Measurements from ENCODE around the gene PRKCB.
"Not testable (repeated sequence)": the region's sequence is repeated elsewhere in the genome, so short reads cannot be mapped to it uniquely, and the experiment has no call there.

Gene PRKCB

DNA sequence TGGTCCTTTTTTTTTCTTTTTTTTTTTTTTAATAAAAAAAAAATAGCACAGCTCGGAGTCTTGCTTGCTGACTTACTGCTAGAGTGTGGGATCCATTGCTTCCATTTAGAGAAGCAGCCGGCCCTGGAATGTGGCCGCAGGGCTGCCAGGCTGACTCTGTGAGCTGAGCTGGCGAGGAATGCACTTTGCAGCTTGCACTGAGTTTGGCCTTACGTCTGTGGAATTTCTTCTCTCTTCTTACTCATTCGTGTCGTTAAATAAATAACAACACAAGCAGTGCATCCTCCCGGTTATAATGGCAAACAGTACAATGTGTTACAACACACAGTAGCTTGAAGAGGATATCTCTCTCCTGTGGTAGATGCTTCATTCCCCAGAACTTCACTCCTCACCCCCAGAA is 69.2 kb downstream of the PRKCB start:
- DNase-seq = no peak

DNA sequence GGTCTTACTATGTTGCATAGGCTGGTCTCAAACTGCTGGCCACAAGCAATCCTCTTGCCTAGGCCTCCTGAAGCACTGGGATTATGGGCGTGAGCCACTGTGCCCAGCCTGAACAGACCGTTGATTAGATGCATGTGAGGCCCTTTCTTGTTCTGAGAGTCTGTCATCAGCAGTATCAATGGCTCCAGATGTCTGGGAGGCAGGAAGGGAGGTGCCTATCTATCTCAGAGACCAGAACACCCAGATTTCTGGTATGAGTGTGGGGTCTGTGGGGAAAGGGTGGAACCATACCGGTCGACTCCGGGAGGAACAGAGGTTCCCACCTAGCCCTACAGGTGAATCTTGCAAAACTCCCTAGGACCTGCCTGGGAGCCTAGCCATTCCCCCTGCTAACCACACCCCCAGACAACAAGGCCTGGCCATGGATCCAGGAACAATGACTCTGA is 71.7 kb downstream of the PRKCB start:
- no peak for DNase-seq

DNA sequence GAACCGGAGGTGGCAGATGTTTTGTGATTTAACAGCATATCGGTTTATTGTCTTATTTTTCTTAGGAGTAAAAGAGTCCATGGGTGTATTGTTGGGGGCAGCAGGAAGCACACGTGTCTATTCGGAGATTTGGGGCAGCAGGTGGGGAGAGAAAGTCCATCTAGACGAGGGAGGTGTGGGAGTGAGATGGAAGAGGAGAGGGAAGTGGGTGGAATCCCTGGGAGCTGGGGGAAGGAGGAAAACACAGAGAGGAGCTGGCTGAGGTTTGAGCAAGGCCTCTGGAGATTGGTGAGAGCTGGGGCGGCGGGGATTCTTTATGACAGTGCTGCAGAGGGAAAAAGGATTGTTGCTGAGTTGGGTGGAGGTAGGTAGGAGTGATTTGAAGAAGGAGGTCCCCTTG is 72.1 kb downstream of the PRKCB start:
- no peak for DNase-seq

DNA sequence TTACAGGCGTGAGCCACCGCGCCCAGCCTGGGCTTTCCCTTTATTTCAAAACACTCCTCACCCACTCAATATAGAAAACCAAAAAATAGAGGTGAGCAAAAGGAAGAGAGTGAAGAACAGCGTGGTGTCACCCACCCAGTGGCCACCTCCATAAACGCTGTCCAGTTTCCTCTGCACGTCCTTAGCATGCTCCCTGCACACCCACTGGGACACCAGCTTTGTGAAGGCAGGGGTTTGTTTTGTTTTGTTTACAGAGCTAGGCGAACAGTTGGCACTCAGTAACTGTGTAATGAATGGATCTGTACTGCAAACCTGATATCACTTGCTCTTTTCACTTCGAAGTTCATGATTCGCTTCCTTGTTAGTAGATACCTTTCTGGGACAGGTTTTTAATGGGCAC is 73.0 kb downstream of the PRKCB start:
- peak; percentile 5 for DNase-seq

DNA sequence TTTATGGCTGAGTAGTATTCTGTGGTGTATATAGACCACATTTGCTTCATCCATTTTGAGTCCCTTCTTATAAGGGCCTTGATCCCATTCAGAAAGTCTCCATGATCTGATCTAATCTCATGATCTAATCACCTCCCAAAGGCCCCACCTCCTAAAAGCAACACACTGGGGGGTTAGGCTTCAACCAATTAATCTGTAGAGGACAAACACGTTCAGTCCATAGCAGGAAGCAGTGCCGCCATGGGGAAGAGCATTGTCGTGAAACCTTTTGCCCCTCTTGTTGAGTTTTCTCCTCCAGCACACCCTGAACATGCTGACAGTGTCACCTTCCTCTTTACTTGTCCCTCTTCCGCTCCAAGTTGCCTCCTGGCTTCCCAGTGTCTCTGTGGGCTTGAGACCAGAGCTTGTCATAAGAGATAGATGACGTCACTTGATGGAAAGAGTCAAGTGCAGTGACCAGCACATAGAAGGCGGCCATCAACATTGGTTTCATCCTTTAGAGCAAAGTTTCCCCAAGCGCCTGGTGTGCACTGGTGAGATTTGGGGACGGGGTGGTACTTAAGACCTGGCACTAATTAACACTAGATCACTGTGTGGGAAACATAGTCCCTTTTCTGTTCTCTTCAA is 74.1 kb downstream of the PRKCB start:
- no peak for DNase-seq

DNA sequence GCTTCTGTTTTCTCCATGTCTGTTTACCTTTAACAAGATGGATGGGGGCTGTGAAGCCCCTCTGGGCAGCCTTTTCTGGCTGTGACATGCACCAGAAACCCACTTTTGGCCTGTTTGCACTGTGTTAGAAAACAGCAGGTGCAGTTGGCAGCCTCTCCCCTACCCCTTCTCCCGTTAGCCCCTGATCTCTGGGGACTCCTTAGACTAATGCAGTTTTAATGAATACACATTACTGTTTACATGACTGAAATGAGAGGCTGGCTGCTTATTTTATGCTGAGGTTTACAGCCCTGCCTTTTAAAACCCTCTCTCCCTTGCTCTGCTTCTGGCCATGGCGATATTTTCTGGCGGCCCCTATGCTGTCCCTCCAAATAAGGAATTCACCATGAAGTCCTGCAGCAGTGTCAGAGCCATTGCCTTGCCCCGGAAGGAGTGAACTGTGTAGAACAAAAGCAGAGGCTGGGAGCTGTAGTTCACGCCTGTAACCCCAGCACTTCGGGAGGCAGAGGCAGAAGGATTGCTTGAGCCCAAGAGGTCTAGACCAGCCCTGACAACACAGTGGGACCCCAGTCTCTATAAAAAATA is 79.3 kb downstream of the PRKCB start:
- peak; percentile 94 for DNase-seq

DNA sequence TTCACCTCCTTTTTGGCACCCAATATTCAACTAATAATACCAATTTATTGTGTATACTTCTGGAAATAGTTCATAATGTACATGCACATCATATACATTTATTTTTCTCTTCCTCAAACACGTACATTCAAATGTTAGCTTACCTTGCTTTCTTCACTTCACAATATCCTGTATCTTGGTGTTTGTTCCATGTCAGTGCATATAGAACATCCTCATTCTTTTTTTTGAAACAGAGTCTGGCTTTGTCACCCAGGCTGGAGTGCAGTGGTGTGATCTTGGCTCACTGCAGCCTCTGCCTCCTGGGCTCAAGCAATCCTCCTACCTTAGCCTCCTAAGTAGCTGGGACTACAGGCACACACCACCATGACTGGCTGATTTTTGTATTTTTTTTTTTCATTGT is 80.8 kb downstream of the PRKCB start:
- not testable (repeated sequence) for DNase-seq

DNA sequence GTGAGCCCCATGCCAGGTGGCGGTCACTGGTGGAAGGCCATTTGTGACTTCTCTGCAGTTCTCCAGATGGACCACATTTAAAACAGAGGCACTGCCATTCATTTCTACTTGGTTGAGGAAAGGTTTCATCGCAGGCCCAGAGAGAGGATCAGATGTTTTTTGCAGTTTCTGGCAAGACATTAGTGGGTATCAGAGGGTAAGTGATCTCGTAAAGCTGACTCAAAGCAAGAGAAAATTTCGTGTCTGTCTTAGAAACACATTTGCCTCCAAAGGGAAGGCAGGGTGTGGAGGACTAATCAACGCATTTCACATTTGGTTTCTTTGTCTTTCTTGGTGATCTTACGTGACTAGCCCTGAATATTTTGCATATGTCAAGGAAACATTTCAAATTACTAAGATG is 81.8 kb downstream of the PRKCB start:
- DNase-seq = no peak

DNA sequence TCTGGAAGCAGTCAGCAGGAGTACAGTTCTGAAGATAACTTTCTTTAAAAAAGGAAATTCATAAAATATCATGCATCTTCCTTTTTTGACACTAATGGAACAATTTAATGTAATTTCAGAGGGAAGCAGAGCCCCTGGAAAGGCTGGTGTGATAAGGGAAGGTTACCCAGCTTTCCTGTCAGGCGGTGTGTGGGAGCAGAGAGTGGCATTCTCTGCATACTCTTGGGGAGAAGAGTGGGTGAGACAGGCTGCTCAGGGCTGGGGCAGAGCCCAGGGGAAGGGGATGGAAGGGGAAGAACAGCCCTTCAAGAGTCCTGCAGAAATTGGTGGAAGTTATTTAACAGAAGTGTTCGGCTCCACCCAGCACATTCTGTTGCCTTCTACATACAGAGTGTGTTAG is 84.7 kb downstream of the PRKCB start:
- DNase-seq = no peak

DNA sequence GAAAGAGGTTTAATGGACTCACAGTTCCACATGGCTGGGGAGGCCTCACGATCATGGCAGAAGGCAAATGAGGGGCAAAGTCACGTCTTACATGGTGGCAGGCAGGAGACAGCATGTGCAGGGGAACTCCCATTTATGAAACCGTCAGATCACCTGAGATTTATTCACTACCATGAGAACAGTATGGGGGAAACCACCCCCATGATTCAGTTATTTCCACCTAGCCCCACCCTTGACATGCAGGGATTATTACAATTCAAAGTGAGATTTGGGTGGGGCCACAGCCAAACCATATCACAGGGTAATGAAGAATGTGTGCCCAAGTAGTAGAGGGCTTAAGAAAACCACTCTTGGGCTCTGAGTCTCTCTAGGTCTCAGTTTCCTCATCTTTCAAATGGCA is 85.1 kb downstream of the PRKCB start:
- no peak for DNase-seq

DNA sequence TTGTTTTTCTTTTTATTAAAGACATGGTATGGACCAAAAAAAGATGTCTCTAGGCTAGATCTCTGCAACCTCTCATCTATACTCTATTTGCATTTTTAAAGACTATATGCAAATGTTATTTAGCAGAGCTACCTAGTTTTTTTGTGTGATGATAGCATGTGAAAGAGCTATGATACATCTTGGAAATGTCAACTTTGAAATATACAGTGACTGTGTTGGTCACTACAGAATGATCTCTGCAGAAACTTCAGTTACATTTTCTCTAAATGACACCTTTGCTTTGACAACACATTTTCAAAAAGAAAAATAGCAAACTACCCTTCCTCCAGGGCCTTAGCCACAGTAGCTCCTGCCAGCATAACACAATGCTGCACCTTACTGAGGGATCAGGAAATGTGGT is 86.6 kb downstream of the PRKCB start:
- DNase-seq = no peak

DNA sequence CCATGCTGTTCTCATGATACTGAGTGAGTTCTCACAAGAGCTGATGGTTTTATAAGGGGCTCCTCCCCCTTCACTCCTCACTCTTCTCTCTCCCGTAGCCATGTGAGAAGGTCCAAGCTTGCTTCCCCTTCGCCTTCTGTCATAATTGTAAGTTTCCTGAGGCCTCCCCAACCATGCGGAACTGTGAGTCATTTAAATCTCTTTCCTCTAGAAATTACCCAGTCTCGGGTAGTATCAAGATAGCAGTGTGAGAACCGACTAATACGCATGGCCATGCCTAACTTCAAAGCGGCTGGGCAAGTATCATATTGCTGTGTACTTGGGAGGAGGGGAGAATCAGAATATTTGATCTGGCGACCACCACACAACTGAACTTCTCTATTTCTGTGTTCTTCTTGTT is 88.3 kb downstream of the PRKCB start:
- DNase-seq = no peak

DNA sequence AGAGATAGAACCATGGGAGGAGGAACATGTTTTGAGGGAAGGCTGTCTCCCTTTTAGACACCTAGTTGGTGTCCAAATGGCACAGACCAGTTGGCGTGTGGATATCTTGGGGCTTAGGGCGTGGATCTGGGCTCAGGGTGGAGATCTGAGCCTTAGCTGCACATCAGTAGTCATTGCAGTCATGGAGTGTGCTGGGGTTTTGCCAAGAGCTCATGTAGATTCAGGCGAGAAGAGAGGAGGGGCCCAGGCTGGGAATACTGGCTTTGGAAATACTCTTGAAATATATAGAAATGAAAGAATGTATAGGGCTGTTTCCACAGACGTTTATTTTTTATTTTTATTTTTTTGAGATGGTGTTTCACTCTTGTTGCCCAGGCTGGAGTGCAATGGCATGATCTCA is 92.0 kb downstream of the PRKCB start:
- no peak for DNase-seq

DNA sequence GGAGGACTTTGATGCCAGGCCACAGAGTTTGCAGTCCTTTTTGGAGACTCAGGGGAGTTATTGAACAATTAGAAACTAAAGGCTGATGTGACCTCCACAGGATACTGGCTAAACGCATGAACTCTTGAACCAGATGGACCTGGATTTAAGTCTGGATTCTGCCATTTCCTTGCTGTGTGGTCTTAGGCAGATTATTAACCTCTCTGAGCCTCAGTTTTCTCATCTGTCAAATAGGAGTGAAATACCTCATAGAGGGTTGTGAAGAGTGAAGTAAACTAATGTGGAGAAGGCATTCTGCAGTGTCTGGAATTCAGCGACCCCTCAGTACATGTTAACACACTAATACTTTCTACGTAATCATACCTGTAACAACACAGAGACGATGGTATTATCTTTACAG is 93.5 kb downstream of the PRKCB start:
- no peak for DNase-seq

DNA sequence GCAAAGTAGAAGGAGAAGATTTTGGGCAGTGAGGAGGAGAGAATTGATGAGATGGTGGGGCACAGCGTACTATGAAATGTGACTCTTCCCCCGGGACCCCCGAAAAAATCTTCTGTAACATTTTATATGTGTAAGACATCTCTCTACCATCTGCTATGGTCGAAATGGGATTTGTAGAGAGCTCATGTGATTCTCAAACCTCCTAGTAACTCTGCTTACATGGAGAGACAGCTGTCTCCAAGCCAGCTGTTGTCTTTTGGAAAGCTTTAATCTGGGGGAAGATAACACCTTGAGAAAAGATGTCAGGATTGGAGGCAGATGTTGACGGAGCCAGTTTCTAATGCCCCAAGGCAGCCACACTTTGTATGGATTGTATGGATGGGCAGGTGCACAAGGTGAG is 94.1 kb downstream of the PRKCB start:
- no peak for DNase-seq

DNA sequence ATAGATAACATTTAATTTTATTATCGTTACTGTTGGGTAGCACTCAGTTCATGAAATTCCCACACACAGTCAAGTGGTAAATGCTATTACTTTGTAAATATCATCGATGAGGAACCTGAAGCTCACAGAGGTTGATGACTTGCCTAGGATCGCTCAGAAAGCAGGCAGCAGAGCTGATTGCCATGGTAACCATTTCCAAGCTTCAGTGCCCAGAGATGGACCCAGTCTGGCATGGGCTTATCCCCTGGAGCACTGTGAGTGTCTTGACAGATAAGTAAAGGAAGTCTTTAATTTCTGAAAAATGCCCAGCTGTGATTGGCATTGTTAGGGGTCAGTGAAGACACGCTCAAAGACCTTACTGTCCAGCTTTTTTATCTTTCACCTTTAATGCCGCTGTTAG is 95.0 kb downstream of the PRKCB start:
- no peak for DNase-seq

DNA sequence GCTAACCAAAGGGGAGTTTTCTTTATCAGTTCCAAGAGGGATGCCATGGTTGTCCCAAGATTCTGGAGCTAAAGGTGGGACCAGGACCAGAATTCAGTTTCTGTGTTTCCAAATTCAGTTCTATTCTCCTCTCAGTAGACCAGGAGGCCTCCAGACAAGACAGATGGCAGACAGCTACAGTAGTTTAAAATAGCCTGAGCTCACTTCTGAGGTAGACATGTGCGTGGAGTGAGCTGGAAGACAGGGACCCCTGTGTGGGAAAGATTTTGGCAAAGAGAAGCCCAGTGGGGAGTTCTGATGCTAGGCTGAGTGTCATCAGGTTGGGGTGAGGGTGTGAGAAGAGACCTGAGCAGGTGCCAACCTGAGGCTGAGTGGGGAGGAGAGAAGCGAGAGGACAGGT is 95.4 kb downstream of the PRKCB start:
- no peak for DNase-seq

DNA sequence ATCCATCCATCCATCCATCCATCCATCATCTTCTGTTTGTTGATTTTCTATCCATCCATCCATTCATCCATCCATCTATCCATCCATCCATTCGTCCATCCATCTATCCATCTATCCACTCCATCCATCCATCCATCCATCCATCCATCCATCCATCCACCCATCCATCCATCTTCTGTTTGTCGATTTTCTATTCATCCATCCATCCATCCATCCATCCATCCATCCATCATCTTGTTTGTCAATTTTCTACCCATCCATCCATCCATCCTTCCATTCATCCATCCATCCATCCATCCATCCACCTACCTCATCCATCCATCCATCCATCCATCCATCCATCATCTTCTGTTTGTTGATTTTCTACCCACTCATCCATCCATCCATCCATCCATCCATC is 97.9 kb downstream of the PRKCB start:
- not testable (repeated sequence) for DNase-seq

DNA sequence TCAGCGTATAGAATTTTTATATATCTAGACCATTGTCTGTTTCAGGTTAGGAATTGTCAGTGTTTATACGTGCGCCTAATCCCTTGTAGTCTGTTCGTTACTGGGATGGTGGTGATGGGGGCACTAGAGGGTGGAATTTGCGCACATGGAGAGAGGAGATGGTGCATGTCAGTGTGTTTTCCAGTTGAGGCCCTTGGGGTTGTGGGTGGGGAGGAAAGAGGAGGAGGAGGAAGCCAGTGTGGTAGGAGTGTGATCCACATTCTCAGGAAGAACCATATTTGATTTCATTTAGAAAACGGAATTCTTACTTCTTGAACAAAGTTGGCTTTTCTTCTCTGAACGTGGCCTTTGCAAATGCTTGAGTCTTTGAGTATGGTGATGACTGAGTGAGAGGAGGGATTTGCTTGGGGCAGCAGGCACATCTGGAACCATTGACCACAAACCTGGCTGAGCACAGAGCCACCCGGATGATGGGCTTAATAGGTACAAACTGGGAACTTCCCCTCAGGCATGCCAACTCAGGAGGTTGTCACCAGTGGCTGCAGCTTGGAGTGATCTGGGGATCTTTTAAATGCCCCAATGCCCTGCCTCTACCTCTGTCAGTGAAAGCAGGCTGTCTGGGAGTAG is 98.9 kb downstream of the PRKCB start:
- no peak for DNase-seq

DNA sequence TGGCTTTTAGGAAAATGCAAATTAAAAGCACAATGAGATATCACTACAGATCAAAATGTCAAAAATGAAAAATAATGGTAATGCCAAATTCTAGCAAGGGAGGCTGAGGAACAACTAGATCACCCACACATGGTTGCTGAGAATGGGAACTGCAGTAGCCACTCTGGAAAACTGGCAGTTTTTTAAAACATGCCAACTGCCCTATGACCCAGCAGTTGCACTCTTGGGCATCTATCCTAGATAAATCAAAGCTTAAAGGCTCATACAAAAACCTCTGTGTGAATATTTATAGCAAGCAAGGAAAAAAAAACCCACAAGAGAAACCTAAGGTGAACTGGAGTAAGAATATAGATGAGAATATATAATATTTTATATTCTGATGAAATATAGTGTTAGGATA is 104.3 kb downstream of the PRKCB start:
- DNase-seq = no peak

DNA sequence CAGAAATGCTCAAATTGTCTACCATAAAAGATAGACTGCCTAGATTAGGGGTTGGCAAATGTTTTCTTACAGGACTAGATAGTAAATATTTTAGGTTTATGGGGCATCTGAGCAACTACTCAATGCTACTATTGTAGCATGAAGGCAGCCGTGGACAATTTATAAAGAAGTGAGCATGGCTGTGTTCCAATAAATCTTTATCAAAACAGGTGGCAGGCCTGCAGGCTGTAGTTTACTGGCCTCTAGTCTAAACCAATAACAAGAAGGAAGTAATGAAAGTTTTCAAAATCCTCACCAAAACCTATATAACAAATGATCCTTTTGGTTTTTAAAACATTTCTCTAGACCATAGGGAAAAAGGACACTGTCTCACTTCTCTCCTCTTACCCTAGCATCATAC is 105.2 kb downstream of the PRKCB start:
- no peak for DNase-seq

DNA sequence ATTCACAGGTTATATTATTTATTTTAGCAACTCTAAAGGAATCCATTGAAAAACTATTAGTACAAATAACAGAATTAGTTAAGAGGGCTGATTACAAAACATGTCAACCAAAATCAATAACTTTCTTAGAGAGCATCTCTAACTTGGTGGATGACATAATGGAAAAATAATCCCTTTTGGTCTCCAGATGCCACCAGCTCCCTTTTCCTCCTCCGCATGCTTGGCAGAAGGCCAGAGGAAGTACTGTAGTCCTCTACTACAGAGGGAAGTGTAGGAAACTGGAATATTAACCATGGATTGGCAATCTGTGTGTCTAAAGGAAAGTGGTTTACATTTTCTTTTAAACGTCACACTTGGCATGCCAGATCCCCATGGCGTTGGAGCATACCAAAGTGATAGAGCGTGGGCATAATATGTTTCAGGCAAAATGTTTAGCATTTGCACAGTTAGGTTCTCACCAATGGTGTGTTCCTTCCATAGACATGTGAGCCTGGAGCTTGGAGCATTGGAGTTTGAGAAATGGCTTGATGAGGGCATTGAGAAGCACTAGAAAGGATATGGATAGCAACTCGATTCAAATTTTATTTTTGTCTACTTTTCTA is 106.3 kb downstream of the PRKCB start:
- DNase-seq = peak; percentile 2

DNA sequence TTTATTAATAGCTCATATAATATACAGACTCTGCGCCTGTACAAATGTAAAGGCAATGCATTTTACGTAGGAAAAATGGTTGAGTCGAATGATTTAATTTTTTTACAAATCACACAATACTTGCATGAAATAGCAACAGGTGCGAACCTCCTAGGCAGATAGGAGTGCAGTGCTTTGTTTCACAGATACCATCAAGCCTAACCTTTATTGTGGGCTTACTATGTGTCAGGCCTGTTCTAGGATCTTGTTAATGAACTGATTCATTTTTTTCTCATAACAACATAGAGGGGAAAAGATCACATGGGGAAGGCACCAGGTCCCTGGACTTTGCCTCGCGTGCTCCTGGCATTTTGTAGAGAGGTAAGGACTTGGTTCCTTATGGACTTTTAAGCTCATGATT is 107.8 kb downstream of the PRKCB start:
- no peak for DNase-seq

DNA sequence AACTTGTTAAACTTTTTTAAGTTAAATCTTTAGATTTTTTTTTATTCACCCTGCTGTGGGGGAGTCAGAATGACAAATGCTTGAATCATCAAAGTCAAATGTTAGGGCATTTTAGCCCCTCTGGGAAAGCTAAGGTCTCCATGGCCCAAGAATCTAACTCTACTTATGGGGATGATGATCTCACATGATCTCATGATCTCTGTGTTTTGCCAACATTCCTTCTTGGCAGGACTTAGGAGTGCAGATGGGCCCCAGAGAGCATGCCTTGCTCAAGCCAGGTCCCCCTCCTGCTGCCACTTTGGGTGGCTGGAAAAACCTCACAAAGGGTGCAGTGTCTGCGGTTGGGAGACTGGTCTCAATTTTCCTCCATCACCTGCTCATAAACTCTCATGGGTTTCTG is 108.6 kb downstream of the PRKCB start:
- no peak for DNase-seq

DNA sequence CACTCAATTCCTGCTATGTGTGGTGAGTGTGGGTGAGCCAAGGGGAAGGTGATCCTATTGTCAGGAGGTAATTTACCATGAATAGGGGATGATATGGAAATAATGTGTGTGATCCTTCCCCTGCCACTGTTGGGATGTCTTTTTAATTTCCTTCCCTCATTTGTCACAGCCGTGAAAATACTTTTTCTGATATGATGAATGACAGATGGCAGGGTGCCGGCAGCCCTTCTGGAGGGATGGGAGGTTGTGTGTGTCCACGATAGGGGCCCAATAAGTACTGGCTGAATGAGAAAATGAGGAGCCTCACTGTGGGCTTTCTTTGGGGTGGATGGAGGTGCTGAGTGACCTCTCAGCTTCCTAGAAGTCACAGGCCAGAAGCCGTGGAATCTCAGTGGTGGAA is 109.5 kb downstream of the PRKCB start:
- no peak for DNase-seq
